GOT3 (cell line): ENCODE results near the gene ZNF710.

Experiments used
- DNase-seq: peaks from one replicate; lab custom pipeline; 2025; ENCODE audit warnings: mixed read lengths; lab: John Stamatoyannopoulos, UW

ZNF710 gene

GRCh38 chr15:90018216-90018831 is 17.2 kb downstream of the ZNF710 start:
- no peak for DNase-seq

- no peak for DNase-seq
Measured at GRCh38 chr15:90019611-90020010, 18.5 kb downstream of the ZNF710 start.

- no peak for DNase-seq
Measured at GRCh38 chr15:90020021-90020735, 19.1 kb downstream of the ZNF710 start.

GRCh38 chr15:90020936-90021507 is 19.9 kb downstream of the ZNF710 start:
- no peak for DNase-seq

- DNase-seq = no peak
Measured at GRCh38 chr15:90022345-90022744, 21.2 kb downstream of the ZNF710 start.

- no peak for DNase-seq
Measured at GRCh38 chr15:90022905-90023700, 22.0 kb downstream of the ZNF710 start.

GRCh38 chr15:90024406-90024805 is 23.3 kb downstream of the ZNF710 start:
- no peak for DNase-seq

- no peak for DNase-seq
Measured at GRCh38 chr15:90025489-90026033, 24.4 kb downstream of the ZNF710 start.

- no peak for DNase-seq
Measured at GRCh38 chr15:90028376-90028944, 27.3 kb downstream of the ZNF710 start.

GRCh38 chr15:90029024-90029423 is 27.9 kb downstream of the ZNF710 start:
- no peak for DNase-seq

GRCh38 chr15:90030376-90030775 is 29.3 kb downstream of the ZNF710 start:
- DNase-seq = no peak

GRCh38 chr15:90031231-90031791 is 30.2 kb downstream of the ZNF710 start:
- DNase-seq = no peak

GRCh38 chr15:90033006-90033405 is 31.9 kb downstream of the ZNF710 start:
- DNase-seq = no peak

- no peak for DNase-seq
Measured at GRCh38 chr15:90033448-90033847, 32.3 kb downstream of the ZNF710 start.

- DNase-seq = no peak
Measured at GRCh38 chr15:90035095-90035839, 34.1 kb downstream of the ZNF710 start.

GRCh38 chr15:90035840-90036230 is 34.7 kb downstream of the ZNF710 start:
- no peak for DNase-seq

GRCh38 chr15:90036343-90036742 is 35.2 kb downstream of the ZNF710 start:
- DNase-seq = no peak

GRCh38 chr15:90036806-90037510 is 35.8 kb downstream of the ZNF710 start:
- no peak for DNase-seq

- no peak for DNase-seq
Measured at GRCh38 chr15:90037511-90037860, 36.4 kb downstream of the ZNF710 start.

- no peak for DNase-seq
Measured at GRCh38 chr15:90037961-90038631, 37.0 kb downstream of the ZNF710 start.
